OCI-LY1 (cell line): ENCODE measurements around the gene MRPL43.

Source experiments
- H2AFZ ChIP-seq: fragments of 200-600 bp; sonication (generic), shearing (Covaris generic); 2 replicates; pipeline ENCODE4 v1.6.0; 2014; ENCODE audit warnings: antibody characterized with exemption, mild to moderate bottlenecking, low read length
- H3F3A ChIP-seq: fragments of 200-600 bp; sonication (generic), shearing (Covaris generic); 2 replicates; pipeline ENCODE4 v1.6.0; 2014; ENCODE audit warnings: mild to moderate bottlenecking, antibody characterized with exemption, low read length, moderate library complexity; ENCODE audit not compliant: insufficient read depth
- H3K27ac ChIP-seq: fragments of 200-600 bp; sonication (generic); 2 replicates; pipeline ENCODE4 v1.5.1; 2014; ENCODE audit warnings: low read length, mixed run types, mild to moderate bottlenecking, low read depth; ENCODE audit not compliant: poor library complexity, severe bottlenecking
- H3K27me3 ChIP-seq: fragments of 200-600 bp; sonication (generic); 2 replicates; pipeline ENCODE4 v1.6.0; 2014; ENCODE audit warnings: antibody characterized with exemption, mild to moderate bottlenecking, low read length, moderate library complexity; ENCODE audit not compliant: insufficient read depth
- H3K36me3 ChIP-seq: fragments of 200-600 bp; sonication (generic); 2 replicates; pipeline ENCODE4 v1.6.1; 2014; ENCODE audit warnings: mild to moderate bottlenecking, antibody characterized with exemption, low read length, moderate library complexity, mixed read lengths; ENCODE audit not compliant: insufficient read depth
- H3K4me1 ChIP-seq: fragments of 200-600 bp; sonication (generic); 2 replicates; pipeline ENCODE4 v1.5.1; 2014; ENCODE audit warnings: mild to moderate bottlenecking, low read length, moderate library complexity; ENCODE audit not compliant: insufficient read depth, severe bottlenecking
- H3K4me2 ChIP-seq: fragments of 200-600 bp; sonication (generic), shearing (Covaris generic); 2 replicates; pipeline ENCODE4 v1.6.1; 2014; ENCODE audit warnings: low read length
- H3K4me3 ChIP-seq: fragments of 200-600 bp; sonication (generic); 2 replicates; pipeline ENCODE4 v1.5.1; 2014; ENCODE audit warnings: low read length, low read depth, mild to moderate bottlenecking, mixed read lengths; ENCODE audit not compliant: poor library complexity, severe bottlenecking
- H3K79me2 ChIP-seq: fragments of 200-600 bp; shearing (Covaris generic); 2 replicates; pipeline ENCODE4 v1.6.1; 2016; ENCODE audit warnings: mixed run types, low read length, mixed read lengths; ENCODE audit not compliant: insufficient read depth
- H3K9ac ChIP-seq: fragments of 200-600 bp; sonication (generic), shearing (Covaris generic); 2 replicates; pipeline ENCODE4 v1.6.1; 2014; ENCODE audit warnings: mild to moderate bottlenecking, low read length, mixed read lengths
- H3K9me2 ChIP-seq: fragments of 200-600 bp; sonication (generic), shearing (Covaris generic); 2 replicates; pipeline ENCODE4 v1.6.1; 2014; ENCODE audit warnings: low read depth, mild to moderate bottlenecking, low read length, mixed read lengths
- H3K9me3 ChIP-seq: fragments of 200-600 bp; shearing (Covaris generic); 2 replicates; pipeline ENCODE4 v1.6.1; 2014; ENCODE audit warnings: low read length, mixed read lengths
- H4K20me1 ChIP-seq: fragments of 200-600 bp; sonication (generic), shearing (Covaris generic); 2 replicates; pipeline ENCODE4 v1.6.0; 2016; ENCODE audit warnings: mild to moderate bottlenecking, low read length; ENCODE audit not compliant: insufficient read depth
- EZH2 ChIP-seq: fragments of 200-600 bp; sonication (generic), shearing (Covaris generic); IDR thresholded peaks from 2 replicates; pipeline ENCODE4 v1.8.0; 2017; ENCODE audit warnings: borderline replicate concordance, mixed run types, mild to moderate bottlenecking, antibody characterized with exemption, low read length, moderate library complexity, mixed read lengths
- TF ChIP-seq, protein P1 (sequence below): fragments of 200-600 bp; sonication (generic), shearing (Covaris generic); IDR thresholded peaks from 2 replicates; pipeline ENCODE4 v1.5.1; 2017; ENCODE audit warnings: mild to moderate bottlenecking, antibody characterized with exemption, low read length, moderate library complexity, mixed read lengths

Gene MRPL43

GRCh38 chr10:101021239-101021638, 33.9 kb upstream of the MRPL43 start:
- Histone ChIP-seq H3K27me3 (no peaks in the 10 kb centered on the region), H4K20me1 (no peaks in the 10 kb centered on the region), H3K36me3 (no peaks in the 10 kb centered on the region), H3K4me2 (no peak overlapping the region), H3K9me3 (no peaks in the 10 kb centered on the region), H3K4me1 (no peaks in the 10 kb centered on the region), H3K9ac (no peak overlapping the region), H3F3A (no peaks in the 10 kb centered on the region), H3K27ac (no peak overlapping the region), H2AFZ (no peak overlapping the region), H3K79me2 (no peaks in the 10 kb centered on the region), H3K9me2 (no peaks in the 10 kb centered on the region), H3K4me3 (no peak overlapping the region)
- TF ChIP-seq, protein P1, sequence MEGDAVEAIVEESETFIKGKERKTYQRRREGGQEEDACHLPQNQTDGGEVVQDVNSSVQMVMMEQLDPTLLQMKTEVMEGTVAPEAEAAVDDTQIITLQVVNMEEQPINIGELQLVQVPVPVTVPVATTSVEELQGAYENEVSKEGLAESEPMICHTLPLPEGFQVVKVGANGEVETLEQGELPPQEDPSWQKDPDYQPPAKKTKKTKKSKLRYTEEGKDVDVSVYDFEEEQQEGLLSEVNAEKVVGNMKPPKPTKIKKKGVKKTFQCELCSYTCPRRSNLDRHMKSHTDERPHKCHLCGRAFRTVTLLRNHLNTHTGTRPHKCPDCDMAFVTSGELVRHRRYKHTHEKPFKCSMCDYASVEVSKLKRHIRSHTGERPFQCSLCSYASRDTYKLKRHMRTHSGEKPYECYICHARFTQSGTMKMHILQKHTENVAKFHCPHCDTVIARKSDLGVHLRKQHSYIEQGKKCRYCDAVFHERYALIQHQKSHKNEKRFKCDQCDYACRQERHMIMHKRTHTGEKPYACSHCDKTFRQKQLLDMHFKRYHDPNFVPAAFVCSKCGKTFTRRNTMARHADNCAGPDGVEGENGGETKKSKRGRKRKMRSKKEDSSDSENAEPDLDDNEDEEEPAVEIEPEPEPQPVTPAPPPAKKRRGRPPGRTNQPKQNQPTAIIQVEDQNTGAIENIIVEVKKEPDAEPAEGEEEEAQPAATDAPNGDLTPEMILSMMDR: no peak

GRCh38 chr10:101020427-101021075, 33.3 kb upstream of the MRPL43 start:
- H3K4me1 ChIP-seq: no peaks in the 10 kb centered on the region
- no peak overlapping the region for H3K4me2 ChIP-seq
- H3K27me3 ChIP-seq: no peaks in the 10 kb centered on the region

DNA sequence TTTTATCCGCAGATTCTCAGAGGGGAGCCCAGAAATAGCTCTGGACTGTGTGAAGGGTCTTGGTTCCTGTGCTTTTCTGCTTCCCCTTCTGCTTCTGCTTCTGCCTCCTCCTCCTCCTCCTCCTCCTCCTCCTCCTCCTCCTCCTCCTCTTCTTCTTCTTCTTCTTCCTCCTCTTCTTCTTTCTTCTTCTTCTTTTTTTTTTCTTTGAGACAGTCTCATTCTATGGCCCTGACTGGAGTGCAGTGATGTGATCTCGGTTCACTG, 32.1 kb upstream of the MRPL43 start:
- Histone ChIP-seq H3K4me1 (no peaks in the 10 kb centered on the region), H3K36me3 (no peaks in the 10 kb centered on the region), H3K9me2 (no peaks in the 10 kb centered on the region), H3K4me3 (no peak overlapping the region), H3F3A (no peaks in the 10 kb centered on the region), H3K4me2 (no peak overlapping the region), H3K27ac (no peak overlapping the region), H4K20me1 (no peaks in the 10 kb centered on the region), H3K79me2 (no peaks in the 10 kb centered on the region), H3K9ac (no peak overlapping the region), H2AFZ (no peak overlapping the region), H3K27me3 (no peaks in the 10 kb centered on the region), H3K9me3 (no peaks in the 10 kb centered on the region)
- no peak for TF ChIP-seq EZH2
- TF ChIP-seq, protein P1: no peak

More at GRCh38 chr10:101020427-101021075, 33.3 kb upstream of the MRPL43 start:
- Histone ChIP-seq H3K79me2 (no peaks in the 10 kb centered on the region), H3K27ac (no peak overlapping the region), H3K4me3 (no peak overlapping the region), H2AFZ (no peak overlapping the region), H3F3A (no peaks in the 10 kb centered on the region), H3K9ac (no peak overlapping the region), H3K9me2 (no peaks in the 10 kb centered on the region), H3K9me3 (no peaks in the 10 kb centered on the region), H3K36me3 (no peaks in the 10 kb centered on the region), H4K20me1 (no peaks in the 10 kb centered on the region)
- TF ChIP-seq, protein P1: no peak
- TF ChIP-seq EZH2: no peak
